H1 (cell line): ENCODE results near the gene LYL1. TPM values are rescaled to one million over a fixed set of nuclear protein-coding genes. Genes with fewer than 3 reads are reported as not detected.

Experiments used
- CEBPB ChIP-seq: IDR thresholded peaks from 2 replicates; pipeline ENCODE4 v1.6.1; 2012; ENCODE audit warnings: low read depth, low read length
- CTBP2 ChIP-seq: IDR thresholded peaks from 2 replicates; pipeline ENCODE4 v1.7.0; 2011; ENCODE audit warnings: borderline replicate concordance, mild to moderate bottlenecking, moderate library complexity, mixed read lengths, low read length; ENCODE audit not compliant: insufficient read depth, insufficient read length
- EP300 ChIP-seq, 2 experiments: IDR thresholded peaks; 1 replicate in 1 of 2; 2 replicates in 1 of 2; pipeline ENCODE4 v1.6.1; 2011 to 2012; ENCODE audit warnings: low read depth in 2 of 2, low read length in 2 of 2, mild to moderate bottlenecking in 2 of 2, borderline replicate concordance in 1 of 2, inconsistent platforms in 1 of 2, moderate library complexity in 1 of 2
- RNF2 ChIP-seq: fragments of 200-900, 300-1000 bp; sonication (generic); IDR thresholded peaks from 2 replicates; pipeline ENCODE4 v1.7.1; 2016; ENCODE audit warnings: borderline replicate concordance, low read depth, mild to moderate bottlenecking, antibody characterized with exemption, low read length; ENCODE audit not compliant: poor library complexity, severe bottlenecking; ENCODE audit errors: missing control alignments
- SIX5 ChIP-seq: IDR thresholded peaks from 2 replicates; pipeline ENCODE4 v1.6.1; 2011; ENCODE audit warnings: mild to moderate bottlenecking, low read depth, low read length
- TAF7 ChIP-seq: optimal IDR thresholded peaks from 2 replicates; pipeline ENCODE3; 2011; ENCODE audit warnings: low read depth, mild to moderate bottlenecking, inconsistent platforms, low read length, moderate library complexity, borderline replicate concordance
- TEAD4 ChIP-seq: IDR thresholded peaks from 2 replicates; pipeline ENCODE4 v1.6.1; 2012; ENCODE audit warnings: low read depth, low read length, inconsistent platforms, mixed read lengths
- polyA plus RNA-seq, 7 experiments: library from polyadenylated mRNA; depleted of rRNA in 3 of 7; stranded (reverse) in 5 of 7; unstranded in 2 of 7; fragments of >200 nt in 5 of 7; fragments of 200-250 nt in 2 of 7; gene quantifications; 1 replicate in 5 of 7; 2 replicates in 1 of 7; 4 replicates in 1 of 7; pipeline versions ENCODE4 v1.2.1 to v1.2.3, GENCODE V29; 2011 to 2013; ENCODE audit warnings: missing spikeins in 2 of 7, mixed read lengths in 2 of 7
- total RNA-seq: library from RNA; stranded (reverse); fragmentation: NEBNext Ultra II Directional; extraction: Animal tissue kit (Norgen Biotek cat#: 25700); gene quantifications from 2 replicates; pipeline ENCODE4 v1.2.1, GENCODE V29; 2021

LYL1 gene
- total and polyA plus RNA-seq, 2 of the 8 experiments (the other 6 are each of a cell fraction or from before 2014, with no cell fraction given) = 0.58 to 0.76 TPM

- TF ChIP-seq CEBPB (no peak), TAF7 (no peak), RNF2 (no peak), SIX5 (no peak), EP300 (IDR thresholded peaks at IDR 0.05; ENCODE audit: borderline replicate concordance in 1 of 2, low read depth in 2 of 2, low read length in 2 of 2) (no peak), CTBP2 (no peak), TEAD4 (no peak)
Observed at GRCh38 chr19:13064092-13064489, 38.6 kb downstream of the LYL1 start (continued).
